T-helper 17 cell (primary cell): ENCODE measurements around the gene ZFP1. TPM values are rescaled to one million over a fixed set of nuclear protein-coding genes. Genes with fewer than 3 reads are reported as not detected.

Experiments used
- total RNA-seq, 4 donors: library from RNA in 2 of 4; stranded (reverse) in 2 of 4; gene quantifications; one replicate each; pipeline ENCODE4 v1.2.3 and lab custom pipeline; 2022 to 2026

ZFP1 gene
- total RNA-seq, 2 donors from 2014 or later: 10.2 to 10.4 TPM

Other genes starting within 250 kb of the ZFP1 start
- gene WDR59, start 163.4 kb upstream of the ZFP1 start, total RNA-seq: 100 to 1,000 TPM in 1 of 2 donors, 10 to 100 TPM in 1; 90.2 to 112 TPM
- gene ZNRF1, start 149.5 kb upstream of the ZFP1 start, total RNA-seq: 10 to 100 TPM; 10.7 to 18.1 TPM
- gene LDHD, start 31.7 kb upstream of the ZFP1 start, total RNA-seq: under 1 TPM in 1 of 2 donors, not detected in 1; 0.62 TPM
- not detected for gene CTRB2, start 58.6 kb downstream of the ZFP1 start, total RNA-seq
- gene CTRB1, start 70.5 kb downstream of the ZFP1 start, total RNA-seq: not detected
- under 1 TPM in 1 of 2 donors, not detected in 1; 0.50 TPM for gene BCAR1, start 103.1 kb downstream of the ZFP1 start, total RNA-seq